HG02610 (cell line): ENCODE data around the gene CHAMP1.

Experiments used
- ATAC-seq: cut with Tn5 transposase; IDR thresholded peaks from one replicate; pipeline ENCODE4 v1.9.1; 2021; ENCODE audit warnings: mild to moderate bottlenecking, moderate library complexity; ENCODE audit not compliant: unreplicated experiment

The CHAMP1 gene

DNA sequence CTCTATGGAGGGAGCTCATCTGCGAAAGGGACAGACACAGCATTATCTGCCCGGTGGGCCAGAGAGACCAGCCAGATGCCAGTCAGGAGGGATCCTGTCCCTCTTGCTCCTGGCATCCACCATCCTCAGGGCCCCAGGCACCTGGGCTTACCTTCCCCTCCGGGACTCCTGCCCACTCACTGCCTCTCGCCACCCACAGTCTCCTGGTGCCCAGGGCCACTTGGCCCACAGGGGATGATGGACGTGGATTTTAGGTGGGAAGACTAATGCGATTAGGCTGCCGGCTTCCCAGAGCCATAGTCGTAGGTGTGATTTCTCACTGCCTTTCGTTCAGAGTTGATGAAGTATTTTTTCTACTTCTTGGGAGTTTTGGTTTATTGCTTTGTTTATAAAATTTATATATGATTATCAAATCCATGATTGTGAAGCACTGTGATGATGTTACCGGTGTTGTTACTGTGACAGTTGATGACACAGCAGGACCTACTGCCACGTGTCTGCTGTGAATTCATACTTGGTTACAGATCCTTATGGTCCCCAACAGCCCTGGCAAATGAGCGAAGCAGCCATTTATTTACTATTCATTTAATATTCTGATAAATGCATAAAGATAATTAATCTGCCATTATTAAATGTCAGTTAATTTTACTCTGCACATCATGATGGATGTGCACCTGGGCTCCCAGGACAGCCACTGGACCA lies 14.5 kb upstream of the CHAMP1 start:
- no peak for ATAC-seq

- no peak for ATAC-seq
Observed at GRCh38 chr13:114303700-114304327, 10.5 kb upstream of the CHAMP1 start.

DNA sequence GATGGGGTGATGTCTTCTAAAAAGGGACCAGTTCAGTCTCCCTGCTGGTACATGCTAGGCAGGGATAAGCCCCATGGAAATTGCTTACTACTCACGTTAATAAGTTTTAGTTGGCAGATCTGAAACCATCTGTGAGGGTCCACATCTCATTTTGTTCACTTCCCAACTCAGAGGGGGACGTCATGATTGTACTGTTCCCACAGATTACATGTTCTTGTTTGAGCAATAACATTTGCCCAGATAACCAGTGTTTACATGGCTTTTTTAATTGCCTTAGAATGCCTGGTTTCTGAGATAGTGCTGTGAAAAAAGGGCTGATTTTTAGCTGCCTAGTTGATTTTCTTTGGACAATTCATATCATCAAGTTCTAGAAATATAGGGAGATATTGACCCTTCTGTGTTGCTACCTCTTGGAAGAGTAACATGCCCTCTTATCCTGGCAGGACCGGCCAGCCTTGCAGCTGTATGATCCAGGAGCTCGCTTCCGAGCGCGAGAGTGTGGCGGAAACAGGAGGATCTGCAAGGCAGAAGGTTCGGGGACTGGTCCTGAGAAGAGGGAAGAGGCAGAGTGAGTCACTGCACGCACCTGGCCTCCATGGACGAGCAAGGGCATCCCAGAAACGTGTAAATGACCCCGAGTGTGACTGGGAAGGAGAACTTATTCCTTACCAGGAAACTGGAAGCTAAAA lies 9.8 kb upstream of the CHAMP1 start:
- ATAC-seq = no peak

DNA sequence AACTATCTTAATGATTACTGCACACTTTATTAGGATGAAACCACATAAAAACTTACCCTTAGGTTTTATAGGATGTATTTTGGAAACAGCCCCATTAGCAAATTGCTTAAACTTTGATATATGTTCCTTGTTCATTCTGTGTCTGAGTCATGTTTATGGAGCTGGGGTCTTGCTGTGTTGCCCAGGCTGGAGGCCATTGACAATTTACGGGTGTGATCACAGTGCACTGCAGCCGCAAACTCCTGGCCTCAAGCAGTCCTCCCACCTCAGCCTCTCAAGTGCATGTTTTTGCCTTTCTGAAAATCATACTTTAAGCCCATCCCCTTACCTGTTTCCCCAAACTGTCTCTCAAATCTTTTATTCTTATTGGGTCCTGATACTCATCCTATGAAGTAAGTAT lies 5.2 kb upstream of the CHAMP1 start:
- ATAC-seq = no peak

DNA sequence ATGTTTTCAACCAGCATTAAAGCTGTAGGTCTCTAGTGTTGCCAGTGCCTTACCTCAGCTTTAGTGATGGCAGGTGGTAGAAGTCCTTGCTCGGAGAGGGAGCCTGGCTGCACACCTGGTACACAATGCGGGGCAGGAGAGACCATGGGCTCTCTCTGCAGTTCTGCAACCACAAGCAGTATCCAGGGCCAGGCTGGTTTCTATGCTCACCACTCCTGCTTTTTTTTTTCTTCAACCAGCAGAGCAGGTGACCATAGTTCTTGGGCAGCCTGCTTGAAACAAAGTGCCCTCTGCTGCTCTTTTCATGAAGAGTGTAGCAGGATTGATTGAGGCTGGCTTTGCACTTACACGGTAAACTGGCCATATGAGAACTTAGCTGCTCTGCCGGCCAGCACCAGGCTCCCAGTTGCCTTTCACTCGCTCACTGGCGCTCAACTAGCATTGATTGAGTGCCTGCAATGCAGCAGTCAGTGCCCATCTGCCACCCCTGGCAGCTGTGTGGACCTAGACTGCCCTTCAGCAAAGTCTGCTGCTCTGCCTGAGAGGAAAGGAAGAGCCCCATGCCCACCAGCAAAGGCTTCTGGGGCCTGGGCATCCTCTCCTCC lies 4.4 kb upstream of the CHAMP1 start:
- no peak for ATAC-seq

GRCh38 chr13:114310956-114311355 lies 3.3 kb upstream of the CHAMP1 start:
- ATAC-seq = no peak

DNA sequence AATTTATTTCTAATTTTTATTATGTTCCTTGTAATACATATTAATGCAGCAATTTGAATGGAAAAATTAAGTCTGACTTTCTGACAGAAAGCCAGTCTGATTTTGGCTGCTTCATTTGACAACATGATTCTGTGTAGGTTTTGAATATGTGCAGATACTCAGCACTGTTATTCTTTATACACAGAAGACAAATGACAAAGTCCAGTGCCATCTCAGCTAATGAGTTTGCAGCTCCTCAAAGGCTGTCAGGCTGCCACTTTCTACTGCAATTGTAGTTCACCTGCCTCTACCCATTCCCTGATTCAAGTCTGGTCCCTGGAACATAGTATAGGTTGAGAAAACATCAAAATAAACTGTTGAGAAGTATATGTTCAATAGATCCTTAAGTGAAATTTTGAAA lies 2.9 kb upstream of the CHAMP1 start:
- no peak for ATAC-seq

DNA sequence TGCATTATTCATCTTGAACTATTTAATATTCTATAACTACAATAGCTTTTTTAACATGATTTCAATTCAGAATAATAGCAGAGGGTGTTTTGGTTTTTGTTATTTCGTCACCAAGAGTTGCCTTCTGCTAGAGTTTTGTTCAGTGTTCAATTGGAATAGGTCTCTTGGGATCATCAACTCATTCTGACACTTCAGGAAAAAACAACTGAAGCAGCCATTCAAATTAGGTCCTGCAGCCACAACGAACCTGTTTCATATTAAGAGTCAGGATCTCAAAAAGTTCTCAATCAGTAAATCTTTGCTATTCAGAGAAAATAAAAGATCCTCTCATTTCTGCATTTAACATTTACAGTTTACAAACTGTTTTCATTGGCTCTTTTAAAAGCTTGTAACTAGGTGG lies 2.4 kb upstream of the CHAMP1 start:
- ATAC-seq = no peak

- peak; percentile 44 for ATAC-seq
Observed at GRCh38 chr13:114313061-114313860, 1.0 kb upstream of the CHAMP1 start.

DNA sequence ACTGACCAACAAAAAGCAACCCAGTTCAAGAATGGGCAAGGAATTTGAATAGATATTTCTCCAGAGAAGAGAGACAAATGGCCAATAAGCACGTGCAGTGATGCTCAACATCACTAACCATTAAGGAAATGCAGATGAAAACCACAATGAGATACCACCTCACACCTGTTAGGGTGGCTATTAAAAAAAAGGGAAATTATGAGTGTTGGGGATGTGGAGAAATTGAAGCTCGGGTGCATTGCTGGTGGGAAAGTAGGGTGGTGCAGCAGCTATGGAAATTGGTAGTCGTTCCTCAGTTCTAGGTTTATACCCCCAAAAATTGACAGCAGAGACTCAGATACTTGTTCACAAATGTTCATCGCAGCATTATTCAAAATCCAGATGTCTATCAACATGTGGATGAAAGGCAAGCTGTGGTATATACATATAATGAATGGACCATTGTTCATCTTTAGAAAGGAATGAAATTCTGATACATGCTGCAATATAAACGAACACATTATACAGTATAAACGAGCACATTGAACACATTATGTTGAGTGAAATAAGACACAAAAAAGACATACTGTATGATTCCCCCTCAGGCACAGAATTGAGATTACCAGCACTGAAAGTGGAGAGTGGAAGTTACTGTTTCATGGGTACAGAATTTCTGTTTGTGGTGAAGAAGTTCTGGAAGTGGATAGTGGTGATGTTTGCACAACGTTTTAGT lies 927 bp downstream of the CHAMP1 start:
- no peak for ATAC-seq

GRCh38 chr13:114318624-114319023 lies 4.3 kb downstream of the CHAMP1 start:
- ATAC-seq = no peak

- no peak for ATAC-seq
Observed at GRCh38 chr13:114319441-114319913, 5.2 kb downstream of the CHAMP1 start.

DNA sequence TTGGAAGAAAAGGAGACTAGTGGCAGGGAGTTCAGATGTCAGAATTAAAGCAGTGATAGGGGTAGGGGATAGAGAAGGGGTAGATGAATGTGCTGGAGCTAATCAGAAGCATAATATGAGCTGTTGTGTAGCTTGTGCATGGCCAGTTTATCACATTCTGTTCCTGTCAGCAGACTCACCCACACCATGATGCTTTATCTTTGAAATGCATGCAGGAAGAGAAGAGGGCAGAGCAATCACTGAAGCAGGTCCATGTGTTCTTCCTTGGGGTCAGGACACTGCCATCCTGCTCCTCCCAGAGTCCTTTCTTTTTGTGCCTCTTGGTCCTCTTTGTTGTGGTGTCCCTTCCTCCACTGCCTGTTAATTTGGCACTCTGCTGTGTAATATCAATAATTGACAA lies 5.8 kb downstream of the CHAMP1 start:
- ATAC-seq = no peak

DNA sequence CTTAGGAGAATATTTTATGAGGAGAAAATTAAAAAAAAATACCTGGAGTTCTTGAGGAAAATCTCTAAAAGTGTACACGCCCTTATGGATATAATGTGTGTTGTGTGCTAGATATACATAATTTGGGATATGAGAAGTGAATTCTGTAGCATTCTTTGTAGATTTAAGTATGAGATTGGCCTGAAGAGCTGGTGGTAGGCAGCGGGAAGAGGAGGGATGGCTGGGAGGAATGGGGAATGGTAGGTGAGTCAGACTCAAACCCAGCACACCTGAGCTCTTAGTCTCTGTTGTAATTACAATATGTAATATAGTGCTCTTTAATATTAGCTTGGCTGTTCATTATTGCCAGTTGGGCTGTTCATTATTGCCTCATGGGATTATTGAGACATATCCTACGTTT lies 7.0 kb downstream of the CHAMP1 start:
- no peak for ATAC-seq

- ATAC-seq = no peak
Observed at GRCh38 chr13:114323349-114323748, 9.0 kb downstream of the CHAMP1 start.

- no peak for ATAC-seq
Observed at GRCh38 chr13:114324334-114324733, 10.0 kb downstream of the CHAMP1 start.

- ATAC-seq = no peak
Observed at GRCh38 chr13:114325729-114326128, 11.4 kb downstream of the CHAMP1 start.

- no peak for ATAC-seq
Observed at GRCh38 chr13:114328034-114328433, 13.7 kb downstream of the CHAMP1 start.

DNA sequence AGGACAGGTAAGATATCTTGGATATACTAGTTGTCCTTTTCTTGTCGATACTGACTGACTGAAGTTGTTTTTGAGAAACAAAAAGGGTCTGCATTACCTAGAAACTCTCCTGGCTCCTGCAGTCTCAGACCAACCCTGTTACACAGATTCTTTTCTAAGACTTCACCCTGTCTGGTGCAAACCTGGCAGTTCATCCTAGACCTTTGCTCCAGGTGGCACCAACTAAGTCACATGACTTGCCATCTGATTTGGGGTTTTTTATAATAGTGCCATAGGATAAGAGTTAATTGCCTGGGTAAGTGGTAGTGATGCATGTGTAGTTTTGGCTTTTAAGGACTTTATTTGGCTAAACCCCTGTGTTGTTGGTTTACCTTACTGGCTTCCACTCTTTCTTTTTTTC lies 14.3 kb downstream of the CHAMP1 start:
- no peak for ATAC-seq

GRCh38 chr13:114330086-114330485 lies 15.8 kb downstream of the CHAMP1 start:
- no peak for ATAC-seq
